CD4-positive, alpha-beta T cell (primary cell): ENCODE measurements around the gene BAG5. TPM values are rescaled to one million over a fixed set of nuclear protein-coding genes. Genes with fewer than 3 reads are reported as not detected.

Source experiments
- ATAC-seq: fragments of 200-7000 bp; cut with Tn5 transposase; one replicate; pipeline ENCODE4 v1.10.0; 2022; ENCODE audit warnings: mild to moderate bottlenecking; ENCODE audit not compliant: poor library complexity
- CTCF ChIA-PET: fragments of 350-600 bp; sonication (Branson Sonifier 250); formaldehyde crosslinking; loops from one replicate; lab custom pipeline; 2021; ENCODE audit warnings: antibody characterized with exemption, inconsistent platforms; lab: Charles Lee
- POLR2A ChIA-PET: fragments of 350-600 bp; sonication (Branson Sonifier 250); formaldehyde crosslinking; loops from one replicate; lab custom pipeline; 2021; ENCODE audit warnings: antibody characterized with exemption, inconsistent platforms; lab: Charles Lee
- DNase-seq, 14 experiments: peaks; one replicate each; pipeline ENCODE4 v3.0.0-alpha.2; 2013 to 2020; ENCODE audit warnings: mixed read lengths in 2 of 14
- H3K27ac ChIP-seq, 2 donors: one replicate each; pipeline versions ENCODE4 v1.5.1 to v1.7.0; 2013; ENCODE audit warnings: low read length in 2 of 2, low read depth in 1 of 2, mild to moderate bottlenecking in 1 of 2
- H3K27me3 ChIP-seq, 2 experiments: 1 replicate in 1 of 2; 2 replicates in 1 of 2; pipeline versions ENCODE4 v1.6.1 to v1.7.0; 2013; ENCODE audit warnings: low read length in 2 of 2, control low read depth in 1 of 2, mild to moderate bottlenecking in 1 of 2, moderate library complexity in 1 of 2; ENCODE audit not compliant: insufficient read depth in 2 of 2, control insufficient read depth in 1 of 2
- H3K36me3 ChIP-seq: one replicate; pipeline ENCODE4 v1.6.1; 2013; ENCODE audit warnings: low read length, control low read depth; ENCODE audit not compliant: insufficient read depth
- H3K4me1 ChIP-seq: one replicate; pipeline ENCODE4 v1.6.1; 2013; ENCODE audit warnings: low read length, control low read depth; ENCODE audit not compliant: insufficient read depth
- H3K4me3 ChIP-seq: one replicate; pipeline ENCODE4 v1.5.1; 2013; ENCODE audit warnings: mild to moderate bottlenecking, low read length, moderate library complexity
- H3K9me3 ChIP-seq, 2 experiments: 1 replicate in 1 of 2; 2 replicates in 1 of 2; pipeline versions ENCODE4 v1.6.1 to v1.7.0; 2013; ENCODE audit warnings: low read length in 2 of 2, mild to moderate bottlenecking in 2 of 2, control low read depth in 1 of 2, moderate library complexity in 1 of 2; ENCODE audit not compliant: control insufficient read depth in 1 of 2, insufficient read depth in 1 of 2
- H3K27ac Mint-ChIP-seq: one replicate; pipeline ENCODE4 v1.8.0; 2020; ENCODE audit warnings: mixed read lengths
- H3K27me3 Mint-ChIP-seq: one replicate; pipeline ENCODE4 v1.8.0; 2021; ENCODE audit warnings: mixed read lengths
- H3K36me3 Mint-ChIP-seq: one replicate; pipeline ENCODE4 v1.8.0; 2021; ENCODE audit warnings: low read depth, mixed read lengths
- H3K4me1 Mint-ChIP-seq: one replicate; pipeline ENCODE4 v1.8.0; 2021; ENCODE audit warnings: low read depth, mixed read lengths
- H3K4me3 Mint-ChIP-seq: one replicate; pipeline ENCODE4 v1.8.0; 2020; ENCODE audit warnings: mild to moderate bottlenecking, mixed read lengths
- H3K9me3 Mint-ChIP-seq: one replicate; pipeline ENCODE4 v1.8.0; 2020; ENCODE audit warnings: mixed read lengths
- CTCF ChIP-seq: fragments of 200-600 bp; IDR thresholded peaks from one replicate; pipeline ENCODE4 v1.8.0; 2022; ENCODE audit warnings: antibody characterized with exemption, mild to moderate bottlenecking
- intact Hi-C, 2 experiments: fragments of 100-400 bp; cut with DNase I in 1 of 2; cut with micrococcal nuclease in 1 of 2; formaldehyde crosslinking; loops; one replicate each; pipeline versions ENCODE4 v1.15.1 to v1.9.0; 2023 to 2025; cut with DNase I, micrococcal nuclease
- total RNA-seq, 174 experiments: library from RNA in 2 of 174; stranded (reverse) in 2 of 174; gene quantifications; one replicate each; pipeline ENCODE4 v1.2.3 and lab custom pipeline; 2021 to 2026

BAG5 gene
- total RNA-seq, 2 experiments from 2014 or later, result 39.4 to 40.3 TPM

GRCh38 chr14:103537175-103537990 is 25.1 kb downstream of the BAG5 start:
- H3K27ac Mint-ChIP-seq, result no peak overlapping the region
- Histone ChIP-seq H3K27me3 (peaks cover 4 to 6% of the 10 kb centered on the region in 2 experiments), H3K9me3 (no peaks in the 10 kb centered on the region), H3K27ac (no peak overlapping the region), H3K4me1 (no peaks in the 10 kb centered on the region), H3K4me3 (no peak overlapping the region), H3K36me3 (peaks cover 16% of the 10 kb centered on the region)
- no peaks in the 10 kb centered on the region for H3K36me3 Mint-ChIP-seq
- no peak for TF ChIP-seq CTCF
- ATAC-seq (no peak), DNase-seq (no peak)
- ChIA-PET CTCF (interaction anchor here (1.6 kb wide), 1 partner anchor 16 kb away, joined by 5 read pairs; no protein-coding TSS in a partner anchor), POLR2A (no interaction called here)
- H3K4me3 Mint-ChIP-seq, result no peak overlapping the region
- H3K27me3 Mint-ChIP-seq, result no peaks in the 10 kb centered on the region
- intact Hi-C loops, result no loop called here
- no peaks in the 10 kb centered on the region for H3K4me1 Mint-ChIP-seq
- no peaks in the 10 kb centered on the region for H3K9me3 Mint-ChIP-seq

GRCh38 chr14:103536693-103537092 is 25.8 kb downstream of the BAG5 start:
- no peaks in the 10 kb centered on the region for H3K9me3 Mint-ChIP-seq
- ATAC-seq (no peak), DNase-seq (no peak)
- Histone ChIP-seq H3K4me1 (peaks cover under 1% of the 10 kb centered on the region), H3K27me3 (peaks cover 0 to 3% of the 10 kb centered on the region in 2 experiments), H3K36me3 (peaks cover 19% of the 10 kb centered on the region), H3K27ac (no peak overlapping the region), H3K9me3 (no peaks in the 10 kb centered on the region), H3K4me3 (no peak overlapping the region)
- H3K27me3 Mint-ChIP-seq, result no peaks in the 10 kb centered on the region
- no peak overlapping the region for H3K4me3 Mint-ChIP-seq
- intact Hi-C loops, result no loop called here
- H3K27ac Mint-ChIP-seq, result no peak overlapping the region
- peaks cover under 1% of the 10 kb centered on the region for H3K4me1 Mint-ChIP-seq
- TF ChIP-seq CTCF, result no peak
- ChIA-PET CTCF (interaction anchor here (1.0 to 1.6 kb wide), 2 partner anchors 9 to 16 kb away, joined by 3 to 5 read pairs; no protein-coding TSS in a partner anchor), POLR2A (no interaction called here)
- no peaks in the 10 kb centered on the region for H3K36me3 Mint-ChIP-seq

DNA sequence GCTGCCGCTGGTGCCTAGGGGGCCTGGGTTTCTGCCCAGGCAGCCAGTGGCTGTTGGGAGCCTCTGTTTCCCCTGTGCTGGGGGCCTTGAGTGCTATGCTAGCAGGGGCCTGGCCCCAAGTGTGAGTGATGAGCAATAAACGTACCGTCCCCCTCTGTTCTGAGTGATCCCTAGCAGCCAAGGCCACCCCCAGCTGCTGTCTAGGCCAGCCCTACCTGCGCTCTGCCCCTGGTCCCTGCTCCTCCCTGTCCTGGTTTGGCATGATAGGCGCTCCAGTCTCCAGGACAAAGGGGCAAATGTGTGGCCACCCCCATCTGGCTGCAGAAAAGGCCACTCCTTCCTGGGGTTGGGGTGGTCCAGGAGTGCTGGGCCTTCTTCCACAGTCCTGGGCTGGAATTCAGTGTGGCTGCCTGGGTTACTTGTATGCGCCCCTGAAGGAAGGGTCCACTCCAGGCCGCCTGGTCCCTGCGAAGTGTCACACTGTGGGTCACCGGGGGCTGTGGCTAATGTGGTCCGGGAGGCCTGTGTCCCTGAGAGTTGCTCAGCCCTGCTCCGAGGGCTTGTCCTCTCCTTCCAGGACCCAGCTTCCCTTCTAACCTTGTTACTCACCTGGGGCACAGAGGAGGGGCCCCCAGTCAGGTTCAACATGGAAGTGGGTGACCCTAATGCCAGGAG is 26.4 kb downstream of the BAG5 start:
- POLR2A ChIA-PET, result no interaction called here
- H3K4me3 ChIP-seq, result no peak overlapping the region
- no peaks in the 10 kb centered on the region for H3K36me3 Mint-ChIP-seq
- H3K9me3 Mint-ChIP-seq, result no peaks in the 10 kb centered on the region
- peaks cover 0 to 3% of the 10 kb centered on the region in 2 experiments for H3K27me3 ChIP-seq
- H3K27me3 Mint-ChIP-seq, result no peaks in the 10 kb centered on the region
- H3K9me3 ChIP-seq, result no peaks in the 10 kb centered on the region
- H3K27ac ChIP-seq, result no peak overlapping the region
- H3K27ac Mint-ChIP-seq, result no peak overlapping the region
- CTCF ChIA-PET, result interaction anchor here (1.0 to 1.6 kb wide), 2 partner anchors 9 to 15 kb away, joined by 3 to 5 read pairs; no protein-coding TSS in a partner anchor
- H3K4me1 Mint-ChIP-seq, result peaks cover 7% of the 10 kb centered on the region
- ATAC-seq, result no peak
- TF ChIP-seq CTCF, result no peak
- peaks cover 19% of the 10 kb centered on the region for H3K36me3 ChIP-seq
- H3K4me3 Mint-ChIP-seq, result no peak overlapping the region
- H3K4me1 ChIP-seq, result peaks cover 7% of the 10 kb centered on the region
- intact Hi-C loops, result no loop called here
- no peak for DNase-seq
